Fibroblast of gingiva (primary cell): Measurements from ENCODE around the gene SEMA4B.

Source experiments
- DNase-seq: peaks from one replicate; pipeline ENCODE4 v3.0.0-alpha.2; 2011; ENCODE audit warnings: low read depth

SEMA4B gene

DNA sequence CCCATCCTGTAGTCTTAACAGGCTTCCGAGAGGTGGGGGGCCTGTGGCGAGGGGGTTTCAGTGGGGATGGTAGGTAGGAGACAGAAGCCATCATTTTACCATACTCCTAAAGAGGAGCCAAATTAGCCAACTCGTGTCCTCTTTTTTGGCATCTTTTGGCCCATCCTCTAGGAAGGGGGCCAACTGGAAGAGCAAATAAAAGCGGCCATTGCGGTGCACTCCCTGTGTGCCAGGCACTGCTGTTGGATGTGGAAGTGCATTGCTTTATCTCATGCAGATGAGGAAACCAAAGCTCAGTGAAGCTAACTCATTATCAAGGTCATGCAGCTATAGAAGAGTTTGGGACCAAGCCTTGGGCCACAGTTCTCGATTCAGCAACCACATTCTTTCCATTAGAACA is 6.1 kb downstream of the SEMA4B start:
- DNase-seq, result no peak

DNA sequence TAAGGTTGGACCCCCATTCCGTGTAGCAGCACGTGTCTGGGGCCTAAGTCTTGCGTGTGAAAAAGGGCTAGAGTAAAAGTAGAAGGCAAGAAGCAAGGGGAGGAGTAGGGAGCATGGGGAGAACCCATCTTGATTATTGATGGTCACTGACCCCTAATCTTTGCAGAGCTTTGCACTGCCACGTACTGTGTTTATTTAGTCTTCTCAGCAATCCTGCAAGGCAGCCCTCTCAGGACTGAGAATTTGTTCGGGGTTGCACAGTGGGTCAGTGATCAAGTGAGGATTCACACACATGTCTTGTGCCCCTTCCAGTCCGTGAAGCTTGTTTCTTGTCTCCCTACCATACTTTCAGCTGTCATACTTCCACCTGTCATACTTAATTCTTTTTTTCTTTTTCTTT is 7.2 kb downstream of the SEMA4B start:
- DNase-seq, result no peak

DNA sequence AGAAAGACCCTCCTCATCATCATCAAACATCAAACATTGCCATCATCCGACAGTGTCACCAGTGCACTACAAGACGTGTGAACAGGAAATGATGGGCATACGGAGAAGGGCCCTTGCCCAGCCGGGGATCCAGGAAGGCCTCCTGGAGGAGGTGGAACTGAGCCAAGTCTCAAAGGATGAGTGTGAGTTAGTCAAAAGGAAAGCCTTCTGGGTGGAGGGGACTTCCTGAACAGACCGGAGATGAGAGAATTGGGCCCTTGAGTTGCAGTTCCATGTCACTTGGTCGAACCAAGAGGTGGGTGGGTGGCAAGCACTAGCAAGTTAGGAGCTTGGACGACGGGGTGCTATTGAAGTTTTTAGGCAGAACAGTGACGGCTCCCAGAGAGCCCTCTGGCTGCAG is 8.5 kb downstream of the SEMA4B start:
- DNase-seq, result no peak

- no peak for DNase-seq
Observed at GRCh38 chr15:90210593-90210992, 9.5 kb downstream of the SEMA4B start.

DNA sequence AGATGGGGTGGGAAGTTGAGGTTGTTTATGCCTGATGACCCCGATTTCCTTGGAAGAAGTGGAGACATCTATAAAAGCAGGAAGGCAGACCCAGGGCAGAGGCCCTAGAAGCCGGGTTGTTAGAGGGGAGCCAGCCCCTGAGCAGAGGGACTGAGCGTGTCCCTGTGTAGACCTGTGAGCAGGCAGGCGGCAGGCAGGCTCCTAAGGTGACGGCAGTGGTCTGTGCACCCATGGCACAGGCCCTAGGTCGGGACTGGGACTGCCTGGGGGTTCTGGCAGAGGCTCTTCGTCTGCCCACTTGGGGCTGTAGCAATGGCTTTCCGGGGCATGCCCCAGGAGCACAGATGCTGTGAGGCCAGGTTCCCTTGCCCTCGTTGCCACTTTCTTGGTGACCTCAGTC is 9.9 kb downstream of the SEMA4B start:
- DNase-seq, result no peak

GRCh38 chr15:90211440-90212143 is 10.5 kb downstream of the SEMA4B start:
- DNase-seq, result no peak

DNA sequence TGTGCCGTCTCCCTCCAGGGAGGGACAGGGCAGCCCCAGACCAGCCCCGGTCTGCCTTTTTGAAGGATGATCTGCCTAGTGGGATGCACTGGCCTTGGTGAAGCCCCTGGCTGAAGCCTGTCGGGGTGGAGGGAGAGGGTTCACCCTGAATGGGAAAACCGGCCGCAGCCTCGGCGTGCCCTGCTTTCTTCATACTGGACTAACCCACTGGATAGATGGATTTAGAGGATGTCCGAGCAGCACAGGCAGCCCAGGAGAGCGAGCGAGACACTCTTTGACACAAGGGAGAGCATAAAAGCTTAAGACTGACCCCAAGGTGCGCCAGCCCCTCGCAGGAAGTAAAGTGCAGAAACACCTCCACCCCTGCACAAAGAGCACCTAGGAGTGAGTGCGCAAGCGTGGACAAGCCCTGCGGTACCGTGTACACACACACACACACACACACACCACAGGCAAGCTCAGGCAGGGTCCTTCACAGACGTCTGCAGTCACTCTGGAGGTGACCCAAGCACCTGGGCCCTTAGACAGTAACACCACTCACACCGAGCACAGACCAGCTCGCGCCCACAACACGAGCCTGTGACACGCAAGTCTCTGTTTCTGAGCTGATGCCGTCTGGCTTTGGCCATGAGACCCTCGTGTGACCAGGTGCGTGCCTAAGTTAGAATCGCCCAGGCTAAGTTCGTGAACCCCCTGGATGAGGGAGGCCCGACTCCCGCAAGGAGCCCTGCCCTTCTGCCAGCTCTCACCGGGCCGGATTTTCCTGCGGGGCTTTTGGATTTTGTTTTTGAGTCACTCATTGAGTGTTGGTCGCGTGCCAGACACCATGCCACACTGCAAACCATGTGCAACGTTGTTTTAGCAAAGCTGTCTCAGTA is 11.3 kb downstream of the SEMA4B start:
- no peak for DNase-seq

GRCh38 chr15:90213122-90213817 is 12.1 kb downstream of the SEMA4B start:
- DNase-seq, result no peak

- DNase-seq, result no peak
Observed at GRCh38 chr15:90213818-90214204, 12.7 kb downstream of the SEMA4B start.

DNA sequence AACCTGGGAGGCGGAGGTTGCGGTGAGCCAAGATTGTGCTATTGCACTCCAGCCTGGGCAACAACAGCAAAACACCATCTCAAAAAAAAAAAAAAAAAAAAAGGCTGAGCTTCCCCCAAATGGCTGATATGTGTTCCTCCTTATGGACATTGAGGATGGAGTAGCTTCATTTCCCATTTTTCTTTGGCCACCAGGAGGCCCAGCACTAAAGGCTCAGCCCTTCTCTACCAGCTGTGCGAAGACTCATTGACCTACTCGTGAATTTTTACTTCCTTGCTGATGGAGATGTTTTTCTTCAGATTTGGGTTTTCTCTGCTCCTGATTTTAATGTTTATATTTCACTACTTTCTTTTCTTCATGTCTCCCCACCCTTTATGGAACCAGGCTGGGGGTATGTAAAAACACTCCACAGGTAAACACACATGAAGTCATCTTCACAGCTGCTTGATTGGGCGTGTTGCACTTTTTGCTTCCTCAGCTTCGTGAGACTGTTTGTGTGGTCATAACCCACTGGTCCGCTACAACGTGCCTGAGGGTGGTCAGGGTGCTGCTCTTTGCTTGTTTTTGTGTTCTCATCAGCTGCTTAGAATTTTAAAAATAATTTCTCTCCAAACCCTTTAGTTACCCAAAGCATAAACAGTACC is 13.5 kb downstream of the SEMA4B start:
- no peak for DNase-seq

DNA sequence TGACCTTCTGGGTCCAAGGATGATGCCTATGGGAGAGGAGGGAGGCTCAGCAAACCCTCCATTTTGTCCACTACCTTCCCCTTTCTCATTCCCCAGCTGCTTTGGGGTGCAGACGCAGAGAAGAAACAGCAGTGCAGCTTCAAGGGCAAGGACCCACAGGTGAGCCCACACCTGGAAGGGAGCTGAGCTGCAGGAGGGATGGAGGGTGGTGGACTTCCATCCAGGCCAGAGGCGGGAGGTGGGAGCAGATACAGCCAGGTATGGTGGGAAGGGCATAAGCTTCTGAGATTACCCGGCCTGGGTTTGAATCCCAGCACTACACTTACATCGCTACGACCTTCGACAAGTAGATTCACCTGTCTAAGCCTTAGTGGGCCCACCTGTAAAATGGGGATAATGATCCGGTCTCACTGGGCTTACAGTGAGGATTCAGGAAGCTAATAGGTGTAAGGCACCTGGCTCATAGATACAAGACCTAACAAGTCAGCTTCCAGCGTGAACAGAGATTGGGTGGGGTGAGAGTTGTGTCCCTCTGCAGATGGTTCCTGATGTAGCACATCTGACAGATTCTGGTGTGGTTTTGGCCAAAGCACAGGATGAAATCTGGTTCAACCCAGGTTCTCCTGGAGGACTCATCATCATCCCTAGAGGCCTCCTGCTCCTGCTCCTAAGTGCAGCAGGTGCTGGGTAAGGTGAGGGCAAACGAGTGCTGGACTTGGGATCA is 16.7 kb downstream of the SEMA4B start:
- no peak for DNase-seq

DNA sequence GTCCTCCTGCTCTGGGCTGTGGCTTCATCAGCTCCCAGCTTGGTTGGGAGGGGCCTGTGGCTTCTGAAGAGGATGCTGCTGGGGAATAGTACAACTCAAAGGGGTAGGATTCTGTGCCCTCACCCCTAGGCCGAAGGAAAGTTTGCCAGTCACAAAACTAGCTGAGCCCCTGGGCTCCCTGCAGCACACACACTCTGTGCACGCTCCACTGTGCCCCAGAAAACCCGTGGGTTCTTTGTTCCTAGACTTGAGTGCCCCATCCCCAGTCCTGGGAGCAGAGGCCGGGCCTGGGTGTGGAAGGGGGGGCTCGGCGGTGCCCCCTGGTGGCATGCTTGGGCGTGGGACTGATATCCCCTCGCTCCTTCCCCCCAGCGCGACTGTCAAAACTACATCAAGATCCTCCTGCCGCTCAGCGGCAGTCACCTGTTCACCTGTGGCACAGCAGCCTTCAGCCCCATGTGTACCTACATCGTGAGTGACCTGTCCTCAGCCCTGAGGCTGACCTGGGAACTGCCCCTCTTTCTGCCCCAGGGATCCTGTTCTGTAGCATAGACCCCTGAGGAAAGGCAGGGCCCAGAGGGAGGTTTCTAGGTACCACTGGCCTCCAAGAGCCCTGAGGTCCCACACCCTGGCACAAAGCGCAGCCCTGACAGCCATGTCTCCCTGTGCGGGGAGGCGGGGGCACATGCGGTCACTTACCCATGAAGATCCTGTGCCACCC is 18.5 kb downstream of the SEMA4B start:
- DNase-seq, result no peak

- peak; percentile 90 for DNase-seq
Observed at GRCh38 chr15:90221246-90221900, 20.2 kb downstream of the SEMA4B start.

- DNase-seq, result no peak
Observed at GRCh38 chr15:90222547-90222946, 21.4 kb downstream of the SEMA4B start.

GRCh38 chr15:90223441-90224165 is 22.5 kb downstream of the SEMA4B start:
- no peak for DNase-seq

DNA sequence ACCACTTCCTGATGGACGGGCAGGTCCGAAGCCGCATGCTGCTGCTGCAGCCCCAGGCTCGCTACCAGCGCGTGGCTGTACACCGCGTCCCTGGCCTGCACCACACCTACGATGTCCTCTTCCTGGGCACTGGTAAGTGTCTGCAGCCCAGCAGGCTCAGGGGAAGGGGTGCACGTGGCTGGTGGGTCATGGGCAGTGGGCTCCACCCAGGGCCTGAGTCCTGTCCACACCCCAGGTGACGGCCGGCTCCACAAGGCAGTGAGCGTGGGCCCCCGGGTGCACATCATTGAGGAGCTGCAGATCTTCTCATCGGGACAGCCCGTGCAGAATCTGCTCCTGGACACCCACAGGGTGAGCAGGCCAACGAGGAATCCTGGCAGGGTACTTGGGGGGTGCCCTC is 23.9 kb downstream of the SEMA4B start:
- DNase-seq, result no peak

DNA sequence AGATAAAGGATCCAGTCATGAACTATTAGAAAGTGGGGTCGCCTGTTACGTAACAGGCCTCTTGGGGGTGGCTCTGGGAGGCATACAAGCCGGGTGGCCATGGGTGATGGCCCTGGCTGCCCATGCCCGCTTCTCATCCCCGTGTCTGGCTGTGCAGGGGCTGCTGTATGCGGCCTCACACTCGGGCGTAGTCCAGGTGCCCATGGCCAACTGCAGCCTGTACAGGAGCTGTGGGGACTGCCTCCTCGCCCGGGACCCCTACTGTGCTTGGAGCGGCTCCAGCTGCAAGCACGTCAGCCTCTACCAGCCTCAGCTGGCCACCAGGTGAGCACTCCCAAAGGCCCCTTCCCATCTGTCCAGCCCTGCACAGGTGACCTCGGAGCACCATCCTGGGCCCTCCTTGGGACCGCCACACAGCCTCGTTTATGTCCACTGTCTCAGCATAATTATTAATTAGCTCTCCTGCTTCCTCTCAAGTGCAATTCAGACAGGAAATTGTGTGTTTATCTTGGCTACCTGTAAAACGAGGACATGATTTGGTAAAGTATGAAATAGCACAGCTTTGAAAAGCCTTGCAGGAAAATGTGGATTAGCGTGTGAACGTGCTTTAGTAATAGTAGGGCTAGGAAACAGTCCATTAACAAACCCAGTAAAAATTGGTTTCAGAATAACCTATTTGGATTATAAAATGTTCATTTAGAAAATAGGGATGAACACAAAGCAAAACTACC is 24.5 kb downstream of the SEMA4B start:
- DNase-seq, result no peak

DNA sequence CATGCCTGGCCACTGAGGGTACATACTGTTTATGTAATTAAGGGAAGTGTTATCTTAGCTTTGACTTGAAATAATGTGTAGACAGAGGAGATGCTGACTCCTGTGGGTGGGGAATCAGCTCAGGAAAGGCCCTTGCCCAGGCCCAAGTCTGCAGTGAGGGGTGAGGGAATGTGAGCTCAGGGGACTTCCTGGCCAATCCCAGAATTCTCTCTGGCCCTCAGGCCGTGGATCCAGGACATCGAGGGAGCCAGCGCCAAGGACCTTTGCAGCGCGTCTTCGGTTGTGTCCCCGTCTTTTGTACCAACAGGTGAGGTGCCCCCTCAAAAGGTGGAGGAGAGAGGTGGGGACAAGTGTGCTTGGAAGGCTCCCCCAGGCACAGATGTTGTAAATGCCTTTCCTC is 26.2 kb downstream of the SEMA4B start:
- DNase-seq, result no peak
